HG02943 (cell line): ENCODE measurements around the gene CDK5RAP1.
"Not testable (repeated sequence)": the region's sequence is repeated elsewhere in the genome, so short reads cannot be mapped to it uniquely, and the experiment has no call there.

Source experiments
- ATAC-seq: cut with Tn5 transposase; IDR thresholded peaks from one replicate; pipeline ENCODE4 v1.9.1; 2021; ENCODE audit warnings: mild to moderate bottlenecking, low read depth, moderate library complexity; ENCODE audit not compliant: unreplicated experiment

CDK5RAP1 gene

DNA sequence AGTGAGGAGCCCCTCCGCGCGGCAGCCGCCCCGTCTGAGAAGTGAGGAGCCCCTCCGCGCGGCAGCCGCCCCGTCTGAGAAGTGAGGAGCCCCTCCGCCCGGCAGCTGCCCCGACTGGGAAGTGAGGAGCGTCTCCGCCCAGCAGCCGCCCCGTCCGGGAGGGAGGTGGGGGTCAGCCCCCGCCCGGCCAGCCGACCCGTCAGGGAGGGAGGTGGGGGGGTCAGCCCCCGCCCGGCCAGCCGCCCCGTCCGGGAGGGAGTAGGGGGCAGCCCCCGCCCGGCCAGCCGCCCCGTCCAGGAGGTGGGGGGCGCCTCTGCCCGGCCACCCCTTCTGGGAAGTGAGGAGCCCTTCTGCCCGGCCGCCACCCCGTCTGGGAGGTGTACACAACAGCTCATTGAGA, 12.0 kb downstream of the CDK5RAP1 start:
- ATAC-seq = not testable (repeated sequence)

DNA sequence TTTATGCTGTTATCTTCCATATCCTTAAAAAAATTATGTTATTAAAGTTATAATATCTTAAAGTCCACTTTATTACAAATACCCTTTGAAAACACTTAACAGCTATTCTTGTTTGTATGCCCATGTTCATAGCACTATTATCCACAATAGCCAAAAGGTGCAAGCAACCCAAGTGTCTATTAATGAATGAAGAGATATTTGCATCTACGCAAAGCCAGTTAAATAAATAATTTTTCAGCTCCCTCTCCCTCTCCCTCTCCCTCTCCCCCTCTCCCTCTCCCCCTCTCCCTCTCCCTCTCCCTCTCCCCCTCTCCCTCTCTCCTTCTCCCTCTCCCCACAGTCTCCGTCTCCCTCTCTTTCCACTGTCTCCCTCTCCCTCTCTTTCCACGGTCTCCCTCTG, 13.1 kb downstream of the CDK5RAP1 start:
- ATAC-seq = no peak

DNA sequence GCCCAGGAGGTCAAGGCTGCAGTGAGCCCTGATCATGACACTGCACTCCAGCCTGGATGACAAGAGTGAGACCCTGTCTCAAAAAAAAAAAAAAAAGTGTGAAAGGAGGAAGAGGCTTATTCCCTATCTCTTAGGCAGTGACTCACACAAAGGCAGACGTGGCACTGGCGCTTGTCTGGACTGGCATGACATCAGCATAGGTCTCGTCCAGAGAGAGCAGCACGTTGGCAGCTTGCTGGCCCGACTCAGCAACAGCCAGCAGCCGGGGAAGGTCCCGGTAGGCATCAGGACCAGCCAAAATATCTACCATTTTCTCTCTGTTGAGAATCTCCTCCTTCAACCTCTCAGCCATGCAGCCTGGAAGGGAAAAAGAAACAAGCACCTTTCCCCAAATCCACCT, 14.1 kb downstream of the CDK5RAP1 start:
- ATAC-seq = no peak

DNA sequence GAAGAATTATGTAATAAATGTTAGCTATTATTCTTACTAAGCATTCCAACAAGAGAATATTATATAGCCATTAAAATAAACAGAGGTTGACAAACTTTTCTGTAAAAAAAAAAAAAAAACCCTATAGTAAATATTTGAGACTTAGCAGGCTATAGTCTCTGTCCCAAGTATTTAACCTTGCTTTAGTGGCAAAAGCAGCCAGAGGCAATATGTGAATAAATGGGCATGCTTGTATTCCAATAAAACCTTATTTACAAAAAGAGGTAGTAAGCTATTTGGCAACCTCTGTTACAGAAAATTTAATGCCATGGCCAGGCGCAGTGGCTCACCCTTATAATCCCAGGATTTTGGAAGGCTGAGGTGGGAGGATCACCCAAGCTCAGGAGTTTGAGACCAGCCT, 14.6 kb downstream of the CDK5RAP1 start:
- no peak for ATAC-seq

DNA sequence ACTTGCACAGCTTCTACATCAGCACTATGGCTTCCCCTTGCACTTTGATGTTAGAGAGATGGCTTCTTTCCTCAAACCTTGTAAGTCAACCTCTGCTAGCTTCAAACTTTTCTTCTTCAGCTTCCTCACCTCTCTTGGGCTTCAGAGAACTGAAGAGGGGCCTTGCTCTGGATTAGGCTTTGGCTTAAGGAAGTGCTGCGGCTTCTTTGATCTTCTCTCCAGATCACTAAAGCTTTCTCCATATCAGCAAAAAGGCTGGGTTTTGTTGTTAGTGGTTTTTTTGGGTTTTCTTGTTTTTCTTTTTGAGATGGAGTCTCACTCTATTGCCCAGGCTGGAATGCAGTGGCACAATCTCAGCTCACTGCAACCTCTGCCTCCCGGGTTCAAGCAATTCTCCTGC, 24.0 kb downstream of the CDK5RAP1 start:
- no peak for ATAC-seq

DNA sequence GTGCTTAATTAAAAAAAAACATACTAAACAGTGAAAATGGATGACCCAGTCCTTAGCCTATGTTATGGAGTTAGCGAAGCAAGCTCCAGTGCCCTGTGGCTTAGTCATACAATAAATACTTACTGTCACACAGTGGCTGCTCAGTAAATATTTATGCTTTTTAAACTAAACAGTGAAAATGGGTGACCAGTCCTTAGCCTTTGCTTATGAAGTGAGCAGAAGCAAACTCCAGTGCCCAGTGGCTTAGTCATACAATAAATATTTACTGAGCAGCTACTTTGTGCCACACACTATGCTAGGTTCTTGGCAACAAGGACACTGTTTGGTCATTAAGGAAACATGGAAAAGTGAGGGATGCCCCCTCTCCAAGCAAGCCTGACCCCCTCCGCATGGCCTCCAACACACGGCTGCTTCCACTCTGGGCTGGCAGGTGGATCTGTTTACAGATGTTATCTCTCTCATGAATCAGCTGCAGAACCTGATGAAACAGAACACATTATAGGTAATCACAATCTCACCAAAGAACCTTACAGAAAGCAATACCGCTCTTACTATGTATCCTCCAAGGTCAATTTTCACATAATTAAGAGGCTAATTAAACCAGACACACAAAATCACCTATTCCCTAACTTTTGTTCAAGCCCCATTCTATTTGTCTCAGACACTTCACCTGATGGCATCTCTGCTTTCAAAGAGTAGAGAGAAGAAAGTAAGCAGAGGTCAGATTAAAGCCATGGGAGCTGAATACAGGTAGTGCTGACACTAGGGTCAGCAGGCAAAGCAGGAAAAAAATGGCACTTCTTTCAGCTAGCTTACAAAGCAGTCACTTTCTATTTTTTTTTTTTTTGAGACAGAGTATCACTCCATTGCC, 27.3 kb downstream of the CDK5RAP1 start:
- no peak for ATAC-seq

DNA sequence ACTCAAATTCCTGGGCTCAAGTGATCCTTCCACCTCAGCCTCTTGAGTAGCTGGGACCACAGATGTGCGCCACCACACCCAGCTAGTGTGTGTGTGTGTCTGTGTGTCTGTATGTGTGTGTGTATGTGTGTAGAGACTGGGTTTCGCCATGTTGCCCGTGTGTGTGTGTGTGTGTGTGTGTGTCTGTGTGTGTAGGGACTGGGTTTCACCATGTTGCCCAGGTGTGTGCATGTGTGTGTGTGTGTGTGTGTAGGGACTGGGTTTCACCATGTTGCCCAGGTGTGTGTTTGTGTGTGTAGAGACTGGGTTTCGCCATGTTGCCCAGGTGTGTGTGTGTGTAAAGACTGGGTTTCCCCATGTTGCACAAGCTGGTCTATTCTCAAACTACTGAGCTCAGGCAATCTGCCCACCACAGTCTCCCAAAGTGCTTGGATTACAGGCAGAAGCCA, 28.3 kb downstream of the CDK5RAP1 start:
- no peak for ATAC-seq

DNA sequence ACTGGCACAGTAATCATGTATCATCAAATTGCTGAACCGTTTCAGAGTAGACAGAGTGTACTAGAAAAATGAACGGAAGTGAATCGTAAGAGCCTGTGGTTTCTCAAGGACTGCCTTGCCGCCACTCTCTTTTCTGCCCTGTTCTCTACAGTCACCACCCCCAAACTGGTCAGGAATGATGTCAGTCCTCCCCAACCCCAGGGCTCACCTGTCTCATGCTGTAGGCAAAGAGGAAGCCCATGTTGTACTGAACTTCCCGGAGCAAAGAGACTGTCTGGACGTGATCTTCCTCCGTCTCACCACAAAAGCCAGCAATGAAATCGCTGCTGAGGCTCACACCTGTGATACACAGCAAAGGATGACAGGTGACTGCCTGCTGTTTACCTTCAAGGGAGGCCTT, 31.0 kb downstream of the CDK5RAP1 start:
- ATAC-seq = no peak

DNA sequence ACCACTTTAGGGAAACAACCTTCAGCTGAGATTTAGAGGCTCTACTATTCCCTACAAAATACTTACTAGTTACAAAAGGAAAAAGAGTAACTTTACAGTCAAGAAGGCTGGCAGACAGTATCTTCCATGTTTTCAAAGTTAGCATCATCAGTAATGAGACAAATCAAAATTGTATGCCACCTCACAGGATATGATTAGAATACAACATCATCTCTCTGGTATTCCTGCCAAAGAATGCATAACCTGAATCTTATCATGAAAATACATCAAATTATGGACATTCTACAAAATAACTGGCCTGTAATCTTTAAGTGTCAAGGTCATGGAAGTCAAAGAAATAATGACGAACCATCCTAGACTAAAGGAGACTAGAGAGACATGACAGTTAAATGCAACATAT, 38.4 kb downstream of the CDK5RAP1 start:
- ATAC-seq = no peak

DNA sequence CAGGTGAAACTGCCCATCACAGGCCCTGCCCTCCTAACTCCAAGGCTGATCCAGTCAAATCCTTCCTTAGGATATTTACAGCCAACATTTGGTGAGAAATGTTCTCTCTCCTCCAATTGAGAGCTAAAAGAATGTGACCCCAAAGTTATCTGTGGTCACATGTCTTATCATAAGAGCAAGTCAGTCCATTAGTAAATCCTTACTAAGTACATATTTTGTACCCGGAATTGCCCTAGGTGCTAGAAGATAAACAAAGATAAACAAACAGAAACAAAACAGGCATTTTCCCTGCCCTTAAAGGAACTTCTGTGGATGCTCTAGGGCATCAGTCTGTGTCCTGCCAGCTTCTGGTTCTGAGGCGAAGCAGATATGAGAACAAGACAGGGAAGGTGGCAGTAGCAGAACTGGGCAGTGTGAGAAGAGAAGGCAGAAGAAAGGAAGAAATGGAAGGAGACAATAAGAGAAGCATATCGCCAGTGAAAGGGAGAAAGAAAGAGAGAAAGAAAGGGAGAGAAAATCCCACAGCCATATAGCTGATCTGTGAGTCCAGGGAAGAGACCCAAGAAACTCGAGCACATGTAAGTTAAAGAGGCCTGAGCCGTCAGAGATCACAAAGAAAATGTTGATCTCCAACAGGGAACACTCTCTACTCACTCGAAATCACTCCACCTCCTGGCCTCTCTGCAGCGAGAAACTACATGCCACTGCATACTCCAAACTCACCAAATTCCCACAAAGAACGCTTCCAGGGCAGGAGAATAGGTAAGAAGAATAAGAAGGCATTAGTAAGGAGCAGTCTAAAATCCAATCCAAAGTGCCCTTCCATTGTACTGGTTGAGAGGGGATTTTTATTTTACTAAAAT, 41.7 kb downstream of the CDK5RAP1 start:
- no peak for ATAC-seq

DNA sequence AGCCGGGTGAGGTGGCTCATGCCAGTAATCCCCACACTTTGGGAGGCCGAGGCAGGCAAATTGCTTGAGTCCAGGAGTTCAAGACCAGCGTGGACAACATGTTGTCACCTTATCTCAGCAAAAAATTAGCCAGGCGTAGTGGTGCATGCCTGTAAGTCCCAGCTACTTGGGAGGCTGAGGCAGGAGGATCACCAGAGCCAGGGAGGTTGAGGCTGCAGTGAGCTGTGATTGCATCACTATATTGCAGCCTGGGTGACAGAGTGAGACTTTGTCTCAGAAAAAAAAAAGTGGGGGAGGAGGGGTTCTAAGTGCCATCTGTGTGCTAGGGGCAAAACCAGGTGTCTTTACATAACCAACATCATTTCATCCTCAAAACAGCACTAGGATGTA, 48.3 kb downstream of the CDK5RAP1 start:
- ATAC-seq = no peak

DNA sequence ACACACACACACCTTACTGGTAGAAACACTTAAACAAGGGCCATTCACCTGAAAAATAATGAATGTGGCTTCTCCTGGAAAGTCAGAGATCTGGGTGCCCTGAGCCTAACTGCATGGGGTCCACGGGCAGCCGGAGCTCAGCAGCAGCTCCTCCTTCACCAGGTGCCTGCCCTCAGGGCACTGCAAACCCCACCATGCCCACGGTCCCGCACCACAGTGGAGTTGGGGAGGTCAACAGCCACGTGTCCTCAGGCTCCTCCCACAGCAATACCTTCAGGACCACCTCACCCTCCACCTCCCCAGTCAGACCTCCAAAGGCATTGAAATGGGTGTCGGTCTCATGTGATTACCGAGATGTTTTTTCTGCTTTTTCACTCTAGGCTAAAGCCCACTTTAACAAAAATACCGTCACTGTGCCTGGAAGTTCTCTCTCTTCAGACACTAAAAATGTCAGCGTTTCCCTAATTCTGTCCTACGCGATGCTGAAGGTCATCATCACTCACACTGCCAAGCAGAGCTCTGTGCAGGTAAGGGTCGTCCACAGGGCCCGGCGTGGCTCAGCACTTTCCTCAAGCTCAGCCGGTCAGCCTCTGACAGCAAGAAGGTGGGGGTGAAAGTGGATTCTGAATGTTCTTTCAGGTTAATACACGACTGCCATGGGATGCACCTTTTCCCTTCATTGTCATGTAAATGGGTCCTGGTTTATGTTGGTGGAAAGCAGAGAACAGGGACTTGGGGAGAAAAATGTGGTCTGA, 48.9 kb downstream of the CDK5RAP1 start:
- no peak for ATAC-seq

DNA sequence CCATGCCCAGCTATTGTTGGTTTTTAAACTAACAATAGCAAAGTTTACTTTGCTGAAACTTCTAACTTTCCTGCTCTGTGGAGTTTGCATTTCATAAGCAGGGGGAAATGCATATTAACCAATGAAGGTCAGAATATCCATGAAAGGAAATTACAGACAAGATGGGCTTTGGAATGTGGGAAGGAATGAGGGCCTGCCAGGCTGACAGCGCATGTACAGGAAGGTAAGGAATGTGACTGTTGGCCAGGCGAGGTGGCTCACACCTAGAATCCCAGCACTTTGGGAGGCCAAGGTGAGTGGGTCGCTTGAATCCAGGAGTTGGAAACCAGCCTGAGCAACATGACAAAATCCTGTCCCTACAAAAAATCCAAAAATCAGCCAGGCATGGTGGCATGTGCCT, 49.6 kb downstream of the CDK5RAP1 start:
- no peak for ATAC-seq

DNA sequence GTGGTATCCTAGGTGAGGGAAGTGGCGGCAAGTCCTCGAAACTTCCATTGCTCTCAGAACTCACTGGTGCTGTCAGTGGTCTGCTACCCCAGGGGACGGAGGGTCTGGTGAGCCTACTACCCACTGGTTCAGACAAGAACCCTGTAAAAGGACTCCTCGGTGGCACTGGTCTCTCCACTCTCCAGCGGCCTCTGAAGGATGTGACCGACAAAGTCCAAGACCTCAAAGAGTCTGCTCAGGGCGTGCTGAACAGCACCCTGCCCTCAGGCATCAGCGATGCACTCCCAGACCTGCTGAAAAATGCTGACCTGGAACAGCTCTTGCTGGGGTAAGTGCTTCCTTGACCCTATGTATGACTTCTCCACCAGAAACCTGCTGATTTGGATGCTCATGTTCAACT, 51.8 kb downstream of the CDK5RAP1 start:
- ATAC-seq = no peak

DNA sequence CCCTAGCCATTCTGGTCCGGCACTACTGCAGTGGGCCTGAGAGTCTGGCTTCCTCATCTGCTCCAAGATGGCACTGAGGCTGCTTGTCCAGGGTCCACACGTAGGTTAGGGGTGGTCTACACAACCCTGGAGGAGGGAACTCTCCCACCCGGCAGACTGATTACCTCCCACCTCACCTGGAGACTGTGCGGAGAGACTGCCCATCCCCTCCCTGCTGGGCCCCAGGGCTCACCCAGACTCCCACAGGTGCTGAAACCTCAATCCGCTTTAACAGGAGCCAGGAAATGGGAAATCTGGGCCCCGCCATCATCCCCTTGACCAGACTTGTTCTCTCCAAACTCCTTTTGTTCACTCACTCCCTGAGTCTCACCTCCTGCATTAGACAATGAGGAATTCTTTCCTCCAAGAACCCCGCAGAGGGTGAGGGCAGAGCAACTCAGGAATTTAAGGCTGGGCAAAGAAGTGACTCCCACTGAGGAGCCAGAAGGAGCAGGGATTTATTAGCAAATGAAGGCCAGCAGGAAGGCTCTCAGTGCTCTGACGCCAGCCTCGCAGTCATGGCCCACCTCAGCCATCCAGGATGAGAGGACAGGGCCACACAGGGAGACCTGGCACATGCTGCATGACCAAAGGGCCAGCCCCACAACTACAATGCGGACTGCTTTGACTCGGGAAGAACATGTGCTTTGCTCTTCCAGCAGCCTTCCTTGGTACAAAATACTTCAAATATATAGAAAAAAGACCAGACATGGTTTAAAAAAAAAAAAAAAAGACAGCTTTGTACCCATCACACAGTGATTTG, 53.0 kb downstream of the CDK5RAP1 start:
- ATAC-seq = no peak

DNA sequence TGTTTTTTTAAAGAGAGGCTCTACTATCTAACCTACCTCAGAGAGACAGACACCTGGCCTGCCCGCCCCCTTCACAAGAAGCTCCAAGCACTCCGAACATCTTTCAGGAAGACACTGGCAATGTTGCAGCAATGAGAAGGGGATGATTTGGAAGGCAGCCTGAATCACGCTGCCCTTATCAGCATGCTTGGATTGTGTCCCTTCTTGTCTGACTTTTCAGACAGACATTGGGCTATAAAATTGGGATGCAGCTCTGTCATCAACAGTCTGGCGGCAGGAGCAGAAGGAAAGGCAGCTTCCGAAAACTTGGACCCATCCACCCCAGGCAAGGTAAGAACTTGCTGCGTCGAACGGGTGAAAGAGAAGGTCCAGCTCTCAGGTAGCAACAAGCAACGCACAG, 56.0 kb downstream of the CDK5RAP1 start:
- ATAC-seq = no peak

DNA sequence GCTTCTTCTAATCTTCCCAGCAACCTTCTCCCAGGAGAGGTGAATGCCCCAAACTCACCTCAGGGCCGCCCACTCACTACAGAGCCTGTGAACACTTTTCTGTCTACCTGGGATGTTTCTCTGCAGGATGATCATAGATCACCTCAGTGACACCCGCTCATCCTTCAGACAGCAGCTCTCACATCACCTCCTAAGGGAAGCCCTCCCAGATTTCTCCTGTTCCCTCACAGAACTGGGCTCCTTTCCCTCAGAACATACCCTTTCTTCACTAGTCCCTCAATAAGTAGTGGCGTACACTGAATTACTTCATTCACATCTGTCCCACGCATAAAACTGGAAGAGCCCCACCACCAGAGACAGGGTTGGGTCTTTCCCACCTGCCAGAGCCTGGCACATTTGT, 57.8 kb downstream of the CDK5RAP1 start:
- ATAC-seq = no peak

DNA sequence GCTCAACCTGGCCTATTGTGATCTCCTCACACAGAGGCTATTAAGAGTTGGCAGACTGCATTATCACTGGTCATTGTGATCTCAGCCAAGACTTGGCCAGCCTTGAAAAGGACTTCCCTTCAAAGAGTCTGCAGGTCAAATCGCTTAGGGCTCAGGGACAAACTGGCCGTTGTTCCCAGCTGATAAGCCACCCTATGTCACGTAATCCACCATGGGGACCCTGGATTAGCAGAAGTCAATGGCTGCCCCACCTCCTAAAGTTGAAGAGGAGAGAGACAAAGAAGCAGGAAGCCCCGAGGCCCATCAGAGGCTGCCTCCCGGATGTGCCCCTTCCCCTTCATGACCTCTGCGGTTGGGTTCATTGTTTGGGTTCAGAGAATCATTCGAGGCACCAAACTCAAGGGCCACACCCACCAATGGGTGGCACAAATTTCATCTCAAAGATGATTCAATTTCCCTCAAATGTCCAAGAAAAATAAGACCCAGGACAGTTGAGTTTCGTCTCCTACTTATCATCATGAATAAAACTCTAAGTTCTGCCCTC, 61.7 kb downstream of the CDK5RAP1 start:
- no peak for ATAC-seq

DNA sequence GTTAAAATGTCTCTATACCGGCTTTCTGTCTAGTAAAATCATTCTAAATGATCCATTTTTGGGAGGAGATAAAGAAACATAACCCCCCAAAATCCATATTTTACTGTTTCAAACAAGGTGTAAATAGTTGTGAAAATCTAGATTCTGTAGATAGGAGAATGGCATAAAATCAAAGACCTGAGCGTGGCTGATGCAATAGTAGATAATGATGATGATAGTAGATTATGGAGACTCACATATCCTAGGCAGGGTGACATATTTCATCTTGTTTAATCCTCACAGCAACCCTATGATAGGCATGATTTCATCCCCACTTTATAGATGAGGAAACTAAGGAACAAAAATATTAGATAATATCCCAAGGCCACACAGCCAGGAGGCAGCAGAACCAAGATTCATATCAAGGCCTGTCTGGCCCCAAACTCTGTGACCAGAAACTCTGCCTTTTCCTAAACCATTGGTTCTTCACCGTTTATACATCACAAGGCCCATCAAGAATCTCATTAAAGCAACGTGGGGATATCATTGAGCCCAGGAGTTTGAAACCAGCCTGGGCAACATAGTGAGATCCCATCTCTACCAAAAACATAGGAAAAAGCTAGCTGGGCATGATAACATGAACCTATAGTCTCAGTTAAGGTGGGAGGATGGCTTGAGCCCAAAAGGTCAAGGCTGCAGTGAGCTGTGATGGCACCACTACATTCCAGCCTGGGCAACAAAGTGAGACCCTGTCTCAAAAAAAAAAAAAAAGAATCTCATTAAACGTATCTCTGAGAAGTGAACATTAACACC, 62.7 kb downstream of the CDK5RAP1 start:
- no peak for ATAC-seq
